Measurements from ENCODE around the gene PNLIPRP3.
"Not testable (repeated sequence)": the region's sequence is repeated elsewhere in the genome, so short reads cannot be mapped to it uniquely, and the experiment has no call there.

Gene PNLIPRP3

GRCh38 chr10:116427671-116428070 lies at the start of gene PNLIPRP3:
PNLIPRP3 (plus strand) TSS chr10:116427847; CDS start chr10:116428013, 166 bp downstream.
- DNase-seq (ENCODE audit: low read depth): no peak

GRCh38 chr10:116382290-116382689 lies 45.4 kb upstream of the PNLIPRP3 start:
- no peak for DNase-seq (ENCODE audit: low read depth)

GRCh38 chr10:116385311-116385710 lies 42.3 kb upstream of the PNLIPRP3 start:
- no peak for DNase-seq (ENCODE audit: low read depth)

- DNase-seq (ENCODE audit: low read depth): no peak
Measured at GRCh38 chr10:116385994-116386809, 41.4 kb upstream of the PNLIPRP3 start.

GRCh38 chr10:116393246-116393831 lies 34.3 kb upstream of the PNLIPRP3 start:
- DNase-seq (ENCODE audit: low read depth): not testable (repeated sequence)

GRCh38 chr10:116395223-116395985 lies 32.2 kb upstream of the PNLIPRP3 start:
- no peak for DNase-seq (ENCODE audit: low read depth)

- DNase-seq (ENCODE audit: low read depth): no peak
Measured at GRCh38 chr10:116398224-116398623, 29.4 kb upstream of the PNLIPRP3 start.

- DNase-seq (ENCODE audit: low read depth): no peak
Measured at GRCh38 chr10:116402858-116403257, 24.8 kb upstream of the PNLIPRP3 start.

GRCh38 chr10:116403740-116404250 lies 23.9 kb upstream of the PNLIPRP3 start:
- no peak for DNase-seq (ENCODE audit: low read depth)

- no peak for DNase-seq (ENCODE audit: low read depth)
Measured at GRCh38 chr10:116408719-116409118, 18.9 kb upstream of the PNLIPRP3 start.

GRCh38 chr10:116410351-116410750 lies 17.3 kb upstream of the PNLIPRP3 start:
- DNase-seq (ENCODE audit: low read depth): no peak

GRCh38 chr10:116417821-116418220 lies 9.8 kb upstream of the PNLIPRP3 start:
- DNase-seq (ENCODE audit: low read depth): no peak

GRCh38 chr10:116418389-116418788 lies 9.3 kb upstream of the PNLIPRP3 start:
- no peak for DNase-seq (ENCODE audit: low read depth)

GRCh38 chr10:116421815-116422214 lies 5.8 kb upstream of the PNLIPRP3 start:
- no peak for DNase-seq (ENCODE audit: low read depth)

- DNase-seq (ENCODE audit: low read depth): no peak
Measured at GRCh38 chr10:116429288-116429977, 1.8 kb downstream of the PNLIPRP3 start.

GRCh38 chr10:116430288-116430687 lies 2.6 kb downstream of the PNLIPRP3 start:
- DNase-seq (ENCODE audit: low read depth): no peak

GRCh38 chr10:116431598-116431997 lies 4.0 kb downstream of the PNLIPRP3 start:
- no peak for DNase-seq (ENCODE audit: low read depth)

- no peak for DNase-seq (ENCODE audit: low read depth)
Measured at GRCh38 chr10:116437076-116437692, 9.5 kb downstream of the PNLIPRP3 start.

GRCh38 chr10:116440330-116441030 lies 12.8 kb downstream of the PNLIPRP3 start:
- no peak for DNase-seq (ENCODE audit: low read depth)

GRCh38 chr10:116444527-116445142 lies 17.0 kb downstream of the PNLIPRP3 start:
- DNase-seq (ENCODE audit: low read depth): no peak
